B cell (primary cell): Measurements from ENCODE around the gene KIAA0753. TPM values are rescaled to one million over a fixed set of nuclear protein-coding genes. Genes with fewer than 3 reads are reported as not detected.

ENCODE experiments used
- ATAC-seq: fragments of 200-7000 bp; cut with Tn5 transposase; one replicate; pipeline ENCODE4 v1.10.0; 2021; ENCODE audit warnings: low read depth, mild to moderate bottlenecking, moderate number of reproducible peaks, moderate library complexity
- CTCF ChIA-PET: fragments of 350-600 bp; sonication (Branson Sonifier 250); formaldehyde crosslinking; loops from one replicate; lab custom pipeline; 2021; ENCODE audit warnings: antibody characterized with exemption, inconsistent platforms; lab: Charles Lee
- POLR2A ChIA-PET: fragments of 350-600 bp; sonication (Branson Sonifier 250); formaldehyde crosslinking; loops from one replicate; lab custom pipeline; 2021; ENCODE audit warnings: antibody characterized with exemption; lab: Charles Lee
- DNase-seq: peaks from one replicate; pipeline ENCODE4 v3.0.0; 2013
- H2AFZ ChIP-seq: 2 replicates; pipeline ENCODE4 v1.6.1; 2012; ENCODE audit warnings: mild to moderate bottlenecking, low read depth, low read length; ENCODE audit not compliant: insufficient read depth, poor library complexity, severe bottlenecking
- H3K27ac ChIP-seq, 2 donors: 1 replicate in 1 of 2; 2 replicates in 1 of 2; pipeline ENCODE4 v1.5.1; 2012 to 2013; ENCODE audit warnings: low read length in 2 of 2, mild to moderate bottlenecking in 2 of 2, moderate library complexity in 1 of 2
- H3K27me3 ChIP-seq, 4 experiments: fragments of 200-600 bp in 1 of 4; sonication (generic) in 1 of 4; replicated peaks in 1 of 4; 1 replicate in 2 of 4; 2 replicates in 2 of 4; pipeline versions ENCODE4 v1.6.1 to v1.7.0; 2013 to 2016; ENCODE audit warnings: low read length in 3 of 4, mild to moderate bottlenecking in 2 of 4, mixed read lengths in 1 of 4, moderate library complexity in 1 of 4; ENCODE audit not compliant: insufficient read depth in 4 of 4, control insufficient read depth in 3 of 4; ENCODE audit errors: control extremely low read depth in 1 of 4
- H3K36me3 ChIP-seq, 2 experiments: replicated peaks in 1 of 2; 1 replicate in 1 of 2; 2 replicates in 1 of 2; pipeline versions ENCODE4 v1.6.1 to v1.7.1; 2013; ENCODE audit warnings: low read length in 1 of 2; ENCODE audit not compliant: insufficient read depth in 2 of 2, control insufficient read depth in 1 of 2; ENCODE audit errors: control extremely low read depth in 1 of 2, extremely low read depth in 1 of 2
- H3K4me1 ChIP-seq, 2 donors: fragments of 200-600 bp in 1 of 2; sonication (generic) in 1 of 2; 1 replicate in 1 of 2; 2 replicates in 1 of 2; pipeline versions ENCODE4 v1.5.1 to v1.6.1; 2013 to 2017; ENCODE audit warnings: low read length in 2 of 2; ENCODE audit not compliant: control insufficient read depth in 2 of 2, insufficient read depth in 2 of 2
- H3K4me2 ChIP-seq: replicated peaks from 2 replicates; pipeline ENCODE3; 2012; ENCODE audit warnings: mild to moderate bottlenecking, low read depth, low read length; ENCODE audit not compliant: poor library complexity, severe bottlenecking
- H3K4me3 ChIP-seq, 5 experiments: fragments of 200-600 bp in 1 of 5; sonication (generic) in 1 of 5; 1 replicate in 3 of 5; 2 replicates in 2 of 5; pipeline versions ENCODE4 v1.5.1 to v1.7.0; 2011 to 2016; ENCODE audit warnings: low read length in 4 of 5, mild to moderate bottlenecking in 4 of 5, low read depth in 2 of 5, control low read depth in 1 of 5, moderate library complexity in 1 of 5; ENCODE audit not compliant: insufficient read depth in 1 of 5; ENCODE audit errors: control extremely low read depth in 1 of 5, extremely low read depth in 1 of 5
- H3K79me2 ChIP-seq: fragments of 200-600 bp; sonication (generic); one replicate; pipeline ENCODE4 v1.6.0; 2016; ENCODE audit warnings: low read length; ENCODE audit not compliant: control insufficient read depth, insufficient read depth
- H3K9ac ChIP-seq: fragments of 200-600 bp; sonication (generic); 2 replicates; pipeline ENCODE4 v1.6.1; 2017; ENCODE audit warnings: mild to moderate bottlenecking, low read length, moderate library complexity
- H3K9me3 ChIP-seq, 3 donors: one replicate each; pipeline versions ENCODE4 v1.6.1 to v1.7.1; 2013; ENCODE audit warnings: low read length in 2 of 3; ENCODE audit not compliant: control insufficient read depth in 2 of 3, insufficient read depth in 1 of 3; ENCODE audit errors: control extremely low read depth in 1 of 3
- H4K20me1 ChIP-seq: 2 replicates; pipeline ENCODE4 v1.6.0; 2012; ENCODE audit warnings: mild to moderate bottlenecking, low read length; ENCODE audit not compliant: insufficient read depth, control insufficient read depth, poor library complexity, severe bottlenecking
- H3K27ac Mint-ChIP-seq: one replicate; pipeline ENCODE4 v1.8.0; 2021; ENCODE audit warnings: mixed read lengths
- H3K27me3 Mint-ChIP-seq: one replicate; pipeline ENCODE4 v1.8.0; 2021; ENCODE audit warnings: mixed read lengths
- H3K4me1 Mint-ChIP-seq: one replicate; pipeline ENCODE4 v1.8.0; 2021; ENCODE audit warnings: mixed read lengths
- H3K4me3 Mint-ChIP-seq: one replicate; pipeline ENCODE4 v1.8.0; 2021; ENCODE audit warnings: mixed read lengths
- H3K9me3 Mint-ChIP-seq: one replicate; pipeline ENCODE4 v1.8.0; 2022; ENCODE audit warnings: mixed read lengths; ENCODE audit not compliant: insufficient read depth
- CTCF ChIP-seq: fragments of 200-600 bp; IDR thresholded peaks from one replicate; pipeline ENCODE4 v1.8.0; 2022; ENCODE audit warnings: antibody characterized with exemption, mild to moderate bottlenecking
- EZH2 ChIP-seq: IDR thresholded peaks from 2 replicates; pipeline ENCODE4 v1.6.1; 2012; ENCODE audit warnings: borderline replicate concordance, low read depth, mild to moderate bottlenecking, moderate library complexity, low read length; ENCODE audit not compliant: insufficient read depth, poor library complexity, severe bottlenecking
- WGBS: methylation state at CpG from one replicate; pipeline ENCODE4 v1.1.5; 2013; ENCODE audit warnings: missing lambda C conversion rate; ENCODE audit not compliant: insufficient coverage; 5-methylcytosine and 5-hydroxymethylcytosine counted together
- intact Hi-C: fragments of 100-400 bp; cut with micrococcal nuclease; formaldehyde crosslinking; loops from one replicate; pipeline ENCODE4 v1.10.0; 2022
- polyA plus RNA-seq: library from polyadenylated mRNA; depleted of rRNA; stranded (reverse); fragments of >200 nt; gene quantifications from 2 replicates; pipeline ENCODE4 v1.2.3, GENCODE V29; 2012
- total RNA-seq, 2 donors: library from RNA; stranded (reverse); fragments of 120-200 nt in 1 of 2; gene quantifications; 1 replicate in 1 of 2; 2 replicates in 1 of 2; pipeline versions ENCODE4 v1.2.3 to v1.2.4, GENCODE V29; 2013 to 2022

Gene KIAA0753
- total and polyA plus RNA-seq, 2 donors (not counting 1 experiment from before 2014, with no cell fraction given): 6.3 to 29.1 TPM

GRCh38 chr17:6639586-6640535 lies 650 bp downstream of the KIAA0753 start:
- no peaks in the 10 kb centered on the region for H3K9me3 ChIP-seq
- no peaks in the 10 kb centered on the region for H3K27me3 Mint-ChIP-seq
- peak overlapping the region in 4 of 5 experiments; percentile 83 to 94 (median 90) for H3K4me3 ChIP-seq
- peak; percentile 7 for ATAC-seq
- DNase-seq: no peak
- peak overlapping the region; percentile 98 for H3K4me3 Mint-ChIP-seq
- H2AFZ ChIP-seq: peak overlapping the region; percentile 99
- peak overlapping the region; percentile 90 for H3K9ac ChIP-seq
- WGBS: under 1% methylated on average over 58 of the region's 67 CpGs
- peak overlapping the region; percentile 64 to 89 for H3K27ac ChIP-seq
- H3K4me1 ChIP-seq: peaks cover 22 to 30% of the 10 kb centered on the region in 2 donors
- H3K27ac Mint-ChIP-seq: peak overlapping the region; percentile 99
- H3K27me3 ChIP-seq: no peaks in the 10 kb centered on the region
- no peak for TF ChIP-seq CTCF
- no peak for TF ChIP-seq EZH2
- POLR2A ChIA-PET: interaction anchor here (1.0 to 1.2 kb wide), 2 partner anchors 17 to 22 kb away, joined by 3 read pairs; no protein-coding TSS in a partner anchor
- peaks cover 6% of the 10 kb centered on the region for H4K20me1 ChIP-seq
- CTCF ChIA-PET: interaction anchor here (0.6 kb wide), 1 partner anchor 982 kb away, joined by 3 read pairs; no protein-coding TSS in a partner anchor
- no peaks in the 10 kb centered on the region for H3K9me3 Mint-ChIP-seq
- H3K4me1 Mint-ChIP-seq: peaks cover 37% of the 10 kb centered on the region
- peaks cover 47% of the 10 kb centered on the region for H3K79me2 ChIP-seq
- peak overlapping the region; percentile 87 for H3K4me2 ChIP-seq
- peaks cover 1 to 21% of the 10 kb centered on the region in 2 experiments for H3K36me3 ChIP-seq
- intact Hi-C loops: loop anchor here (1.0 to 2.0 kb wide), 2 partner anchors 17 to 196 kb away; partner anchors contain the start of gene PIMREG
